ENCODE results near the gene CBR3. TPM values are rescaled to one million over a fixed set of nuclear protein-coding genes. Genes with fewer than 3 reads are reported as not detected.

CBR3 gene
- total and polyA plus RNA-seq, 2 donors (not counting 1 experiment from before 2014, with no cell fraction given), result 1.9 to 11.3 TPM

GRCh38 chr21:36125512-36126207 lies 9.2 kb upstream of the CBR3 start:
- Histone ChIP-seq H3K4me1 (ENCODE audit: control insufficient read depth in 2 of 2, insufficient read depth in 2 of 2, low read length in 2 of 2) (peaks cover 3 to 9% of the 10 kb centered on the region in 2 donors), H3K4me3 (ENCODE audit: control extremely low read depth in 1 of 5, extremely low read depth in 1 of 5, insufficient read depth in 1 of 5, low read depth in 2 of 5, low read length in 4 of 5) (no peak overlapping the region), H3K27ac (ENCODE audit: low read length in 2 of 2) (no peak overlapping the region), H3K27me3 (replicated peaks in 1 of 4; ENCODE audit: control extremely low read depth in 1 of 4, control insufficient read depth in 3 of 4, insufficient read depth in 4 of 4, low read length in 3 of 4) (no peaks in the 10 kb centered on the region), H3K9me3 (ENCODE audit: control extremely low read depth in 1 of 3, control insufficient read depth in 2 of 3, insufficient read depth in 1 of 3, low read length in 2 of 3) (no peaks in the 10 kb centered on the region), H2AFZ (ENCODE audit: insufficient read depth, low read depth, low read length, poor library complexity, severe bottlenecking) (no peak overlapping the region), H3K79me2 (ENCODE audit: control insufficient read depth, insufficient read depth, low read length) (no peaks in the 10 kb centered on the region), H3K36me3 (replicated peaks in 1 of 2; ENCODE audit: control extremely low read depth in 1 of 2, control insufficient read depth in 1 of 2, extremely low read depth in 1 of 2, insufficient read depth in 2 of 2, low read length in 1 of 2) (no peaks in the 10 kb centered on the region), H4K20me1 (ENCODE audit: control insufficient read depth, insufficient read depth, low read length, poor library complexity, severe bottlenecking) (no peaks in the 10 kb centered on the region), H3K4me2 (replicated peaks; ENCODE audit: low read depth, low read length, poor library complexity, severe bottlenecking) (no peak overlapping the region), H3K9ac (ENCODE audit: low read length) (no peak overlapping the region)
- Mint-ChIP-seq H3K27me3 (no peaks in the 10 kb centered on the region), H3K4me1 (peaks cover 12% of the 10 kb centered on the region), H3K27ac (no peak overlapping the region), H3K4me3 (no peak overlapping the region), H3K9me3 (ENCODE audit: insufficient read depth) (no peaks in the 10 kb centered on the region)
- CTCF ChIA-PET, result interaction anchor here (0.6 to 2.4 kb wide), 14 partner anchors 10 to 304 kb away, joined by 3 to 7 read pairs (median 3); no protein-coding TSS in a partner anchor
- no peak for TF ChIP-seq EZH2 (IDR thresholded peaks at IDR 0.05; ENCODE audit: borderline replicate concordance, insufficient read depth, low read depth, low read length, poor library complexity, severe bottlenecking)
- TF ChIP-seq CTCF (IDR thresholded peaks at IDR 0.05), result peak; percentile 95
- DNase-seq (peak; percentile 69), ATAC-seq (ENCODE audit: low read depth) (peak; percentile 52)
- intact Hi-C loops (cut with micrococcal nuclease), result loop anchor here (5.0 kb wide), 1 partner anchor 802 kb away; no protein-coding TSS in a partner anchor
- POLR2A ChIA-PET, result interaction anchor here (0.5 to 1.0 kb wide), 3 partner anchors 10 to 59 kb away, joined by 3 to 8 read pairs (median 3); no protein-coding TSS in a partner anchor
- 51% methylated on average over 7 of the region's 9 CpGs for WGBS (ENCODE audit: insufficient coverage)

DNA sequence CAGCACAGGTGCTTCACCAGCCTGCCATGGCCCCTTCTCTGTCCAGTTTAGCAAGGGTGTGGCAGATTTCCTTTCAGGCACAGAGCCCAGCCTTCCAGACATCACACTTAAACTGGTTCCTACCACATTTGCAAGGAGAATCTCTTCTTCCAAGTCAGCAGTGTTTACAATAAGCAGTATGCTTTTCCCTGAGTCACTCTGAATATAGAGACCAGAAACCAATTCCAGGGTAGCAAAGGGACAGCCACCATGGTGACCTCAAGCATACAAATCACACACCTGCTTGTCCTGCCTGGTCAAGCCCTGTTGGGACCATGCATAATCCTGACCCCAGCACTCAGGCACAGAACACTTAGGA lies 8.7 kb upstream of the CBR3 start:
- intact Hi-C loops (cut with micrococcal nuclease), result loop anchor here (5.0 kb wide), 1 partner anchor 801 kb away; no protein-coding TSS in a partner anchor
- Histone ChIP-seq H3K27me3 (replicated peaks in 1 of 4; ENCODE audit: control extremely low read depth in 1 of 4, control insufficient read depth in 3 of 4, insufficient read depth in 4 of 4, low read length in 3 of 4) (no peaks in the 10 kb centered on the region), H3K9me3 (ENCODE audit: control extremely low read depth in 1 of 3, control insufficient read depth in 2 of 3, insufficient read depth in 1 of 3, low read length in 2 of 3) (no peaks in the 10 kb centered on the region), H3K4me2 (replicated peaks; ENCODE audit: low read depth, low read length, poor library complexity, severe bottlenecking) (no peak overlapping the region), H3K4me3 (ENCODE audit: control extremely low read depth in 1 of 5, extremely low read depth in 1 of 5, insufficient read depth in 1 of 5, low read depth in 2 of 5, low read length in 4 of 5) (no peak overlapping the region), H3K9ac (ENCODE audit: low read length) (no peak overlapping the region), H4K20me1 (ENCODE audit: control insufficient read depth, insufficient read depth, low read length, poor library complexity, severe bottlenecking) (no peaks in the 10 kb centered on the region), H3K27ac (ENCODE audit: low read length in 2 of 2) (no peak overlapping the region), H2AFZ (ENCODE audit: insufficient read depth, low read depth, low read length, poor library complexity, severe bottlenecking) (no peak overlapping the region), H3K36me3 (replicated peaks in 1 of 2; ENCODE audit: control extremely low read depth in 1 of 2, control insufficient read depth in 1 of 2, extremely low read depth in 1 of 2, insufficient read depth in 2 of 2, low read length in 1 of 2) (no peaks in the 10 kb centered on the region), H3K4me1 (ENCODE audit: control insufficient read depth in 2 of 2, insufficient read depth in 2 of 2, low read length in 2 of 2) (peaks cover 3 to 11% of the 10 kb centered on the region in 2 donors), H3K79me2 (ENCODE audit: control insufficient read depth, insufficient read depth, low read length) (no peaks in the 10 kb centered on the region)
- TF ChIP-seq EZH2 (IDR thresholded peaks at IDR 0.05; ENCODE audit: borderline replicate concordance, insufficient read depth, low read depth, low read length, poor library complexity, severe bottlenecking) (no peak), CTCF (IDR thresholded peaks at IDR 0.05) (no peak)
- no peaks in the 10 kb centered on the region for H3K27me3 Mint-ChIP-seq
- no peak overlapping the region for H3K4me3 Mint-ChIP-seq
- DNase-seq (no peak), ATAC-seq (ENCODE audit: low read depth) (no peak)
- H3K27ac Mint-ChIP-seq, result no peak overlapping the region
- H3K4me1 Mint-ChIP-seq, result peaks cover 16% of the 10 kb centered on the region
- ChIA-PET POLR2A (interaction anchor here (0.9 kb wide), 1 partner anchor 10 kb away, joined by 3 read pairs; no protein-coding TSS in a partner anchor), CTCF (interaction anchor here (0.9 to 2.4 kb wide), 8 partner anchors 8 to 204 kb away, joined by 3 to 7 read pairs (median 4); no protein-coding TSS in a partner anchor)
- no peaks in the 10 kb centered on the region for H3K9me3 Mint-ChIP-seq (ENCODE audit: insufficient read depth)
